Osteocyte (in vitro differentiated cells): Measurements from ENCODE around the gene PKHD1. TPM values are rescaled to one million over a fixed set of nuclear protein-coding genes. Genes with fewer than 3 reads are reported as not detected.
A peak's percentile ranks its signal among the peaks of the same experiment; 100 is the strongest.

Source experiments
- DNase-seq: peaks from one replicate; pipeline ENCODE4 v3.0.0; 2021; ENCODE audit warnings: mixed read lengths; ENCODE audit not compliant: unreplicated experiment; ENCODE audit errors: extremely low spot score
- H3K27ac Mint-ChIP-seq: one replicate; pipeline ENCODE4 v1.8.0; 2021; ENCODE audit warnings: mild to moderate bottlenecking, mixed read lengths; ENCODE audit not compliant: unreplicated experiment
- H3K27me3 Mint-ChIP-seq: one replicate; pipeline ENCODE4 v1.8.0; 2021; ENCODE audit warnings: mixed read lengths; ENCODE audit not compliant: unreplicated experiment
- H3K36me3 Mint-ChIP-seq: one replicate; pipeline ENCODE4 v1.8.0; 2021; ENCODE audit warnings: mixed read lengths; ENCODE audit not compliant: unreplicated experiment
- H3K4me1 Mint-ChIP-seq: one replicate; pipeline ENCODE4 v1.8.0; 2021; ENCODE audit warnings: mixed read lengths; ENCODE audit not compliant: unreplicated experiment
- H3K4me3 Mint-ChIP-seq: one replicate; pipeline ENCODE4 v1.8.0; 2021; ENCODE audit warnings: mild to moderate bottlenecking, moderate library complexity, mixed read lengths; ENCODE audit not compliant: unreplicated experiment
- H3K9me3 Mint-ChIP-seq: one replicate; pipeline ENCODE4 v1.8.0; 2021; ENCODE audit warnings: mixed read lengths; ENCODE audit not compliant: unreplicated experiment
- total RNA-seq: library from RNA; stranded (reverse); gene quantifications from 2 replicates; pipeline ENCODE4 v1.2.1, GENCODE V29; 2021
- TF ChIP-seq, protein P1 (sequence below): fragments of 200-600 bp; sonication (generic); IDR thresholded peaks from 2 replicates; pipeline ENCODE4 v1.5.0; 2021; ENCODE audit warnings: antibody characterized with exemption, mild to moderate bottlenecking, moderate library complexity

PKHD1 gene
- total RNA-seq, 1 donor from 2014 or later: not detected

DNA sequence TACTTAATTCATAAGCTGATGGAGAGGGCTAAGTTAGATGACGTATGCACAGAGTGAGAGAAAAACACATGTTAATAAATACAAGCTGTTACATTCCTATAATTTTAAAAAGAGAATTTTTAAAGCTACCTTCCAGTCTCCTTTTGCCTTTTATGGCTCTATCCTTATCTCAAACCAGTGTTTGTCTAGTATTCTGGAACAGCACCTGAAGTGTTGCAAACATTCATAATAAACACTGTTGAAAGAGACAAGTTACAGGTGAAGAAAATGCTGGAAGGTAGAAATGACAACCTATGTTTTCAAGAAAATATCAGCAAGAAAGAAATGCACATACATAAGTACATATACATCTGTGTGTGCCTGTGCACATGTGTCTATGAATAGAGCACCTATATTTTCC lies 409.1 kb downstream of the PKHD1 start:
- H3K4me1 Mint-ChIP-seq: peaks cover 18% of the 10 kb centered on the region
- no peak overlapping the region for H3K4me3 Mint-ChIP-seq
- DNase-seq: no peak
- H3K9me3 Mint-ChIP-seq: no peaks in the 10 kb centered on the region
- peak overlapping the region; percentile 75 for H3K27ac Mint-ChIP-seq
- no peaks in the 10 kb centered on the region for H3K36me3 Mint-ChIP-seq
- H3K27me3 Mint-ChIP-seq: no peaks in the 10 kb centered on the region
- TF ChIP-seq, protein P1, sequence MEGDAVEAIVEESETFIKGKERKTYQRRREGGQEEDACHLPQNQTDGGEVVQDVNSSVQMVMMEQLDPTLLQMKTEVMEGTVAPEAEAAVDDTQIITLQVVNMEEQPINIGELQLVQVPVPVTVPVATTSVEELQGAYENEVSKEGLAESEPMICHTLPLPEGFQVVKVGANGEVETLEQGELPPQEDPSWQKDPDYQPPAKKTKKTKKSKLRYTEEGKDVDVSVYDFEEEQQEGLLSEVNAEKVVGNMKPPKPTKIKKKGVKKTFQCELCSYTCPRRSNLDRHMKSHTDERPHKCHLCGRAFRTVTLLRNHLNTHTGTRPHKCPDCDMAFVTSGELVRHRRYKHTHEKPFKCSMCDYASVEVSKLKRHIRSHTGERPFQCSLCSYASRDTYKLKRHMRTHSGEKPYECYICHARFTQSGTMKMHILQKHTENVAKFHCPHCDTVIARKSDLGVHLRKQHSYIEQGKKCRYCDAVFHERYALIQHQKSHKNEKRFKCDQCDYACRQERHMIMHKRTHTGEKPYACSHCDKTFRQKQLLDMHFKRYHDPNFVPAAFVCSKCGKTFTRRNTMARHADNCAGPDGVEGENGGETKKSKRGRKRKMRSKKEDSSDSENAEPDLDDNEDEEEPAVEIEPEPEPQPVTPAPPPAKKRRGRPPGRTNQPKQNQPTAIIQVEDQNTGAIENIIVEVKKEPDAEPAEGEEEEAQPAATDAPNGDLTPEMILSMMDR: no peak

DNA sequence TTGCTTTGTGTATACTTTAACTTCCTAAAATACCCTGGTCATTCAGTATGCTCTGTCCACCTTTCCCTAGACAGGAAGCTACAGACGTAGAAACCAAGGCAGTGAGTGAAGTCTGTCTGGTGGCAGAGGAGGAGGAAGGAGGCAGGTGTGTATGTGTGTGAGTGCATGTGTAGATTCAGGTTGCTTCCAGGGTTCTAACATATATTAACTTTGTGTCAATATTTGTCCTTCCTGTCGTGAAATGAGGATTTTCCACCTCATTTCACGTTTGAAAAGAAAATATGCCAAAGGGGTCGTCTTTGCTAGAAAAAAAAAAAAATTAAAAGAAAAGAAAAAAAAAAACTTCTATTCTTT lies 411.5 kb downstream of the PKHD1 start:
- no peak overlapping the region for H3K4me3 Mint-ChIP-seq
- DNase-seq: no peak
- H3K27ac Mint-ChIP-seq: no peak overlapping the region
- H3K4me1 Mint-ChIP-seq: peaks cover 16% of the 10 kb centered on the region
- H3K36me3 Mint-ChIP-seq: no peaks in the 10 kb centered on the region
- H3K27me3 Mint-ChIP-seq: no peaks in the 10 kb centered on the region
- TF ChIP-seq, protein P1: no peak
- H3K9me3 Mint-ChIP-seq: peaks cover 11% of the 10 kb centered on the region

DNA sequence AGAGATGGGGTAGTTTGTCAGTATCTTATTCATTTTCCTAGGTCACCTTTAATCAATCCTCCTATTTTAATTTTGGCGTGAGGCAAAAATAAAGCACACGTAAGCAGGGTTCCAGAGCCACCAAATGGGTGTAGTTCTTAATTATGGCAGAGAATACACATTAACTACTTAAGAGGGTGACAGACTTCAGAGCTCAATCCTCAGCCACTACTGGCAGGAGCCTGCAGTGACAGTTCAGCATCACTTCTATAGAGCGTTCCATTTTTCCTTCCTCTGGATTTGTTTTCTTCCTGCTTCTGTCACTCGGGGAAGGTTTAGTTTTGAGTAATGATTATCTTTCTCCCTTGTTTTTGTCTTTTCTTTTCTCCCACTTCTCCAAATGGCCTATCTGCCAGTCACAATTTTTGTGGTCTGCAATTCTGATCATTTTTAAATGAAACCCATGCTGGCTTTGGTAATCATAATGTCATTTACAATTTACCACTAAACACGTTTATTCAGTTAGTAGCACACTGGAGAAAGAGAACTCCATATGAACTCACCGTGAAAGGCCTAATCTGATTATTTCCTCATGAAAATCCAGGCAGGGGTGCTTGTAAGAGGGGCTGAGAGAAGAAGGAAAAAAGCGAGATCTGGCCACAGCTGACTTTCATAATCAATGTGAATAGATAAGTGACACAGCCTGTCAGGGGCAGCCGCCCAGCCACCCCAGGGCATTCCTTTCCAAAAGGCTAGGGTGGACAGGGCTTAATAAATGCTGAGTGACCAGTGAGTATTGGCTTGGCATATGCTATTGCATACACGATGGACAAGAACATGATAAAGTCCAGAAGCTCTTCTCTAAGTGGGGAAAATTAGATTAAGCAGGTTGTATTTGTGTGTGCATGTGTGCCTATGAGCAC lies 412.1 kb downstream of the PKHD1 start:
- H3K4me1 Mint-ChIP-seq: peaks cover 16% of the 10 kb centered on the region
- no peaks in the 10 kb centered on the region for H3K27me3 Mint-ChIP-seq
- H3K9me3 Mint-ChIP-seq: peaks cover 11% of the 10 kb centered on the region
- TF ChIP-seq, protein P1: no peak
- no peak overlapping the region for H3K27ac Mint-ChIP-seq
- H3K4me3 Mint-ChIP-seq: no peak overlapping the region
- no peaks in the 10 kb centered on the region for H3K36me3 Mint-ChIP-seq
- DNase-seq: no peak

GRCh38 chr6:51663525-51663924 lies 423.9 kb downstream of the PKHD1 start:
- DNase-seq: no peak
- H3K27ac Mint-ChIP-seq: no peak overlapping the region
- no peaks in the 10 kb centered on the region for H3K4me1 Mint-ChIP-seq
- no peak overlapping the region for H3K4me3 Mint-ChIP-seq
- H3K36me3 Mint-ChIP-seq: no peaks in the 10 kb centered on the region
- H3K9me3 Mint-ChIP-seq: no peaks in the 10 kb centered on the region
- TF ChIP-seq, protein P1: no peak
- H3K27me3 Mint-ChIP-seq: peaks cover 2% of the 10 kb centered on the region

DNA sequence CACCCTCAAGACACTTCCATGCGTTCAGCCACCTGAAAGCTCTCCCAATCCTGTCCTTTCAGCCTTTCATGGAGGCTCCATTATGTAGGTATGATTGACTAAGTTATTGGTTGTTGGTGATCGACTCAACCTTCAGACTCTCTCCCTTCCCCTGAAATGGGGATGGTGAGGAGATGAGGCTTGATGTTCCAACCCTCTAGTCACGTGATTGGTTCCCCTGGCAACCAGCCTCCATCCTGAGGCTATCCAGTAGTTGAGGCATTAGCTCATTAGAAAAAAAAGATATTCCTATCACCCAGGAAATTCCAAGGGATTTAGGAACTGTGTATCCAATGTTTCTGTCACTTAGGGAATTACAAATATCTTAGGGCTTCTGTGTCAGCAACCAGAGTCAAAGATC lies 426.6 kb downstream of the PKHD1 start:
- Mint-ChIP-seq H3K4me1 (no peaks in the 10 kb centered on the region), H3K36me3 (no peaks in the 10 kb centered on the region), H3K4me3 (no peak overlapping the region), H3K27me3 (peaks cover 2% of the 10 kb centered on the region), H3K9me3 (no peaks in the 10 kb centered on the region), H3K27ac (no peak overlapping the region)
- no peak for DNase-seq
- TF ChIP-seq, protein P1: no peak
